Measurements from ENCODE around the gene BTN2A1. TPM values are rescaled to one million over a fixed set of nuclear protein-coding genes. Genes with fewer than 3 reads are reported as not detected.
A peak's percentile ranks its signal among the peaks of the same experiment; 100 is the strongest.
"Not testable (repeated sequence)": the region's sequence is repeated elsewhere in the genome, so short reads cannot be mapped to it uniquely, and the experiment has no call there.

The BTN2A1 gene
- total RNA-seq, 1 donor from 2014 or later, result 8.4 TPM

DNA sequence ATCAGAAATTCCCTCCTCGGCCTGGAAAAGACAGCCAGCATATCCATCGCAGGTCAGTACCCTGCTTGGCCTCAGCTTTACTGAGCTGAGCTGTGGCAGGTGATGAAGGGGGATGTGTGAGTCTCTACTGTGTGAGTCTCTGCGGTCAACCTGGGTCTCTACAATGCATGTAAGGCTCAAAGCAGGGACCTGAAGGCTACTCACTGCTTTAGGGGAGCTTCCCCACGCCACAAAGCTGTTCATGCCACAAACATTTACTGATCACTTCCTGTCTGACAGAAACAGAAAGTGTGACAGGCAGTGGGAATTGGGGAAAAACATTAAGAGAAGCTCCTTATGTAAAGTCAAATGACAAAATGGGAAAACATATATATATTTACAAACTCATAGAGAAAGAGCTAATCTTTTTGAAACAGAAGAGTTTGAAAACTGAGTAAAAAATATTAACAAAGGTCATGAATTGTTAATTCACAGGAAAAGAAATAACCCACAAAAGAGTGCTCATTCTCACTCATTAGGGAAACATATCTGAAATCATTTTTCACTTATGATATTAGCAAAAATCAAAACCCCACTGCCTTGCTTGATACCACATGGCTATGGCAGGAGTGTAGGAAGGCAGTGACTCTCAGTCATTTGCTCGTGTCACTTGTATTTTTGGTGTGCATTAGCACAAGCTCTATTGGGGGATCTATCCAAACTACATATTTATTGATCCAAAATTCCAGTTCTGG, 11.7 kb upstream of the BTN2A1 start:
- Histone ChIP-seq H3K4me1 (ENCODE audit: control insufficient read depth in 3 of 3, insufficient read depth in 3 of 3, low read length in 3 of 3) (peaks cover 0 to 4% (median 0%) of the 10 kb centered on the region in 3 donors), H3K9me3 (ENCODE audit: control insufficient read depth in 3 of 3, low read length in 3 of 3) (no peaks in the 10 kb centered on the region), H3K27me3 (ENCODE audit: control insufficient read depth in 3 of 3, insufficient read depth in 3 of 3, low read length in 3 of 3) (no peaks in the 10 kb centered on the region), H3K36me3 (ENCODE audit: control insufficient read depth in 3 of 3, insufficient read depth in 3 of 3, low read length in 3 of 3) (peaks cover 3 to 20% (median 4%) of the 10 kb centered on the region in 3 donors), H3K4me3 (ENCODE audit: low read length in 3 of 3) (no peak overlapping the region), H3K9ac (ENCODE audit: low read depth in 1 of 3, low read length in 3 of 3) (peak overlapping the region in 1 of 3 donors; percentile 5), H3K27ac (ENCODE audit: low read depth, low read length) (no peak overlapping the region)

DNA sequence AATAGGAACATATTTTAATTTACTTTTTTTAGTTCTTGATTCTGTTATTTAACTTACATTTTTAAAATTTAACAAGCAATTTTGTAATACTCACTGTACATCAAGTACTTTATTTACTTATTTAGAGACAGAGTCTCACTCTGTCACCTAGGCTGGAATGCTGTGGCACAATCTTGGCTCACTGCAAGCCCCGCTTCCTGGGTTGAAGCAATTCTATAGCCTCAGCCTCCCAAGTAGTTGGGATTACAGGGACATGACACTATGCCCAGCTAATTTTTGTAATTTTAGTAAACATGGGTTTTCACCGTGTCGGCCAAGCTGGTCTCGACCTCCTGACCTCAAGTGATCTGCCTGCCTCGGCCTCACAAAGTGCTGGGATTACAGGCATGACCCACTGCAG, 10.5 kb upstream of the BTN2A1 start:
- H3K9ac ChIP-seq (ENCODE audit: low read depth in 1 of 3, low read length in 3 of 3), result no peak overlapping the region
- no peaks in the 10 kb centered on the region for H3K27me3 ChIP-seq (ENCODE audit: control insufficient read depth in 3 of 3, insufficient read depth in 3 of 3, low read length in 3 of 3)
- H3K9me3 ChIP-seq (ENCODE audit: control insufficient read depth in 3 of 3, low read length in 3 of 3), result no peaks in the 10 kb centered on the region
- H3K4me1 ChIP-seq (ENCODE audit: control insufficient read depth in 3 of 3, insufficient read depth in 3 of 3, low read length in 3 of 3), result peaks cover 0 to 4% (median 0%) of the 10 kb centered on the region in 3 donors
- H3K4me3 ChIP-seq (ENCODE audit: low read length in 3 of 3), result no peak overlapping the region
- no peak overlapping the region for H3K27ac ChIP-seq (ENCODE audit: low read depth, low read length)
- peaks cover 3 to 20% (median 4%) of the 10 kb centered on the region in 3 donors for H3K36me3 ChIP-seq (ENCODE audit: control insufficient read depth in 3 of 3, insufficient read depth in 3 of 3, low read length in 3 of 3)

- Histone ChIP-seq H3K36me3 (ENCODE audit: control insufficient read depth in 3 of 3, insufficient read depth in 3 of 3, low read length in 3 of 3) (peaks cover 3 to 15% (median 4%) of the 10 kb centered on the region in 3 donors), H3K4me3 (ENCODE audit: low read length in 3 of 3) (no peak overlapping the region), H3K4me1 (ENCODE audit: control insufficient read depth in 3 of 3, insufficient read depth in 3 of 3, low read length in 3 of 3) (peaks cover 0 to 4% (median 0%) of the 10 kb centered on the region in 3 donors)
Measured at GRCh38 chr6:26450240-26450639, 7.5 kb upstream of the BTN2A1 start.

GRCh38 chr6:26452631-26453235, 5.0 kb upstream of the BTN2A1 start:
- H3K27ac ChIP-seq (ENCODE audit: low read depth, low read length), result no peak overlapping the region
- H3K27me3 ChIP-seq (ENCODE audit: control insufficient read depth in 3 of 3, insufficient read depth in 3 of 3, low read length in 3 of 3), result no peaks in the 10 kb centered on the region
- peaks cover 6 to 8% (median 7%) of the 10 kb centered on the region in 3 donors for H3K4me1 ChIP-seq (ENCODE audit: control insufficient read depth in 3 of 3, insufficient read depth in 3 of 3, low read length in 3 of 3)
- no peaks in the 10 kb centered on the region for H3K9me3 ChIP-seq (ENCODE audit: control insufficient read depth in 3 of 3, low read length in 3 of 3)
- H3K36me3 ChIP-seq (ENCODE audit: control insufficient read depth in 3 of 3, insufficient read depth in 3 of 3, low read length in 3 of 3), result peaks cover 0 to 13% (median 4%) of the 10 kb centered on the region in 3 donors
- no peak overlapping the region for H3K9ac ChIP-seq (ENCODE audit: low read depth in 1 of 3, low read length in 3 of 3)
- no peak overlapping the region for H3K4me3 ChIP-seq (ENCODE audit: low read length in 3 of 3)

More at GRCh38 chr6:26450240-26450639, 7.5 kb upstream of the BTN2A1 start:
- Histone ChIP-seq H3K9me3 (ENCODE audit: control insufficient read depth in 3 of 3, low read length in 3 of 3) (no peaks in the 10 kb centered on the region), H3K27me3 (ENCODE audit: control insufficient read depth in 3 of 3, insufficient read depth in 3 of 3, low read length in 3 of 3) (no peaks in the 10 kb centered on the region), H3K9ac (ENCODE audit: low read depth in 1 of 3, low read length in 3 of 3) (no peak overlapping the region), H3K27ac (ENCODE audit: low read depth, low read length) (no peak overlapping the region)

DNA sequence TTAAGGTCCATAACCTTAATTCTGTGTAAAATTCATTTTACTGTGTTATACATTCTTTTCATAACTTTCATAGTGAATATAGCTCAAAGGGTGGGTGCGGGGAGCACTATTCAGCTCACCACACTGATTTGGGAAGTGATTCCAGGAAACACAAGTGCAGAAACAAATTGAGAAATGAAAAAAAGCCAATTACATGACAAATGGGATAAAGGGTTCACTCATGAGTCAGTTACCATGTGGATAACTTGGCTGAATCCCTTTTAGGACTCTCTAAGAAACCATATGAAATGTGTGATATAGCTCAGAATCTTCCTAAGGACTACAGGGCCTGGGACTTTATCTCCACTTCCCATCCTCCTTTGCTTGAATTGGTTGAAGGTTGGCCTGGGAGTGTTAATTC, 3.1 kb upstream of the BTN2A1 start:
- peaks cover 13 to 17% (median 16%) of the 10 kb centered on the region in 3 donors for H3K4me1 ChIP-seq (ENCODE audit: control insufficient read depth in 3 of 3, insufficient read depth in 3 of 3, low read length in 3 of 3)
- H3K27me3 ChIP-seq (ENCODE audit: control insufficient read depth in 3 of 3, insufficient read depth in 3 of 3, low read length in 3 of 3), result no peaks in the 10 kb centered on the region
- H3K36me3 ChIP-seq (ENCODE audit: control insufficient read depth in 3 of 3, insufficient read depth in 3 of 3, low read length in 3 of 3), result peaks cover 3 to 7% (median 6%) of the 10 kb centered on the region in 3 donors
- H3K9me3 ChIP-seq (ENCODE audit: control insufficient read depth in 3 of 3, low read length in 3 of 3), result no peaks in the 10 kb centered on the region
- no peak overlapping the region for H3K4me3 ChIP-seq (ENCODE audit: low read length in 3 of 3)
- no peak overlapping the region for H3K9ac ChIP-seq (ENCODE audit: low read depth in 1 of 3, low read length in 3 of 3)
- no peak overlapping the region for H3K27ac ChIP-seq (ENCODE audit: low read depth, low read length)

DNA sequence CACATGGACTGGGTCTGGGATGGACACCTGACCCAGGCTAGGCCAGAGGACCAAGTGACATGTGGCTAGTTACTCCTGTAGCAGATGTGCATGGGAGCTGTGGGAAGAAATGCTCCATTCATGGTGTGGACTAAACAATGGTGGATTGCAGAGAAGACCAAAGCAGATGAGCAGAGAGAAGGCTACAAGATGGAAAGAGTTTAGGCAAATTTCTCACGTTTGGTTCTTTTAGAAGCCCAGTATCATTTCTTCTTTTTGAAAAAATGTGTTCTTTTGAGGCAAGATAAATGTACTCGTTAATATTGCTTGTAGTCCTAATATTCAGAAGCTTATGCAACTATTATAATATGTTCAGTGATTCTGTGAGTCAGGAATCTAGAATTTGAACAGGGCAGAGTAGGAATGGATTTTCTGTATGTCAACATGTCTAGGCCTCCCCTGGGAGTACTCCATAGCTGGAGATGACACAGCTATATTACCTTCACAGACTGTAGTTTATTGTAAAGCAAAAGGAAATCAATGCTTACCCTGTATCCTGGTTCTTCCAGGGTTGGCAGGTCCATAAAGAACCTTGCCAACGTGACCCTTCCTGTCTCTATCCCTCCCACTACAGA, 2.3 kb upstream of the BTN2A1 start:
- Histone ChIP-seq H3K4me3 (ENCODE audit: low read length in 3 of 3) (no peak overlapping the region), H3K9ac (ENCODE audit: low read depth in 1 of 3, low read length in 3 of 3) (no peak overlapping the region), H3K9me3 (ENCODE audit: control insufficient read depth in 3 of 3, low read length in 3 of 3) (no peaks in the 10 kb centered on the region), H3K36me3 (ENCODE audit: control insufficient read depth in 3 of 3, insufficient read depth in 3 of 3, low read length in 3 of 3) (peaks cover 10 to 11% (median 11%) of the 10 kb centered on the region in 3 donors), H3K27ac (ENCODE audit: low read depth, low read length) (no peak overlapping the region), H3K27me3 (ENCODE audit: control insufficient read depth in 3 of 3, insufficient read depth in 3 of 3, low read length in 3 of 3) (no peaks in the 10 kb centered on the region), H3K4me1 (ENCODE audit: control insufficient read depth in 3 of 3, insufficient read depth in 3 of 3, low read length in 3 of 3) (peaks cover 18 to 23% (median 19%) of the 10 kb centered on the region in 3 donors)

DNA sequence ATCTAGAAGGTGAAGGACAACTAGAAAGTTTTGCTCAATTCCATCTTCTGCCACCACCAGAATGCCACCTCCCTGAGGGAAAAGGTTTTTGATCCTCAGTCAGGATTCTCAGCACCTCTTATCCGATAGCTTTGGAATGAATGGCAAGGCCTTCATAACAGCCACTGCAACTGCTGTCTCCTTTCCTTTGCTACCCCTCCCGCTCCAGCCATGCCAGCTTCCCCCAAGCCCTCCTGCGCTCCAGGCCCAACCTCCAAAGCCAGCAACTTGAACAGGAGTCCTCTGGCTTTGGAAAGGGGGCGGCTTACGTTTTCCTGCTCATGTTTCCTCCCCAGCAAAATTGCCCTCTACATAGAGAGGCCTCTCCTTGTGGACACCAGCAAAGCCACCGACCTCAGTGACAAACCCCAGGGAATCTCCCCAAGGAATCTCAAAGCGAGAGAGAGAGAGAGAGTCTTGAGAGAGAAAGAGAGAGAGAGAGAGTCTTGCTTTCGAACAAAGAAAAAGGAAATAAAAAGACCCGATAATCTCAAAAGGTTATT, 420 bp upstream of the BTN2A1 start:
- peaks cover 12 to 20% (median 17%) of the 10 kb centered on the region in 3 donors for H3K36me3 ChIP-seq (ENCODE audit: control insufficient read depth in 3 of 3, insufficient read depth in 3 of 3, low read length in 3 of 3)

DNA sequence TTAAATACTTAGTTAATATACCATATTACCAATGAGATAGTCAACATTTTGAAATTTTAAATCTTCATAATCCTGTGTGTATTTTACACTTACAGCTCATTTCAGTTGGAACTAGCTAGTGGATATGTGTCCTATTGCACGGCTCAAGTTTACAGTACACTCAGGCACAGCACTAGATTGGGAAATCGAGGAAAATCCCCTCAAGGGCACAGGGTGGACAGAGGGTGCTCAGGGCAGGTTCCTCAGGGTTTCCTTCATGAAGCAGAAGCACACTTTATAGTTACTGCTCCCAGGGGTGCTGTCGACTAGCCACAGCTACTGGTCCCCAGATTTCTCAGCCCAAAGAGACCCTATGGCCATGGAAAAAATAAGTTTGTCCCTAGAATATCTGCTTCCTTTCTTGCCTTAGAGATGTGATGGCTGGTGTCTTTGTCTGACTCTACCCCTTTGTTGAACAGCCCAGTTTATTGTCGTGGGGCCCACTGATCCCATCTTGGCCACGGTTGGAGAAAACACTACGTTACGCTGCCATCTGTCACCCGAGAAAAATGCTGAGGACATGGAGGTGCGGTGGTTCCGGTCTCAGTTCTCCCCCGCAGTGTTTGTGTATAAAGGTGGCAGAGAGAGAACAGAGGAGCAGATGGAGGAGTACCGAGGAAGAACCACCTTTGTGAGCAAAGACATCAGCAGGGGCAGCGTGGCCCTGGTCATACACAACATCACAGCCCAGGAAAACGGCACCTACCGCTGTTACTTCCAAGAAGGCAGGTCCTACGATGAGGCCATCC, 1.5 kb downstream of the BTN2A1 start:
- Histone ChIP-seq H3K4me1 (ENCODE audit: control insufficient read depth in 3 of 3, insufficient read depth in 3 of 3, low read length in 3 of 3) (peaks cover 21 to 30% (median 26%) of the 10 kb centered on the region in 3 donors), H3K27me3 (ENCODE audit: control insufficient read depth in 3 of 3, insufficient read depth in 3 of 3, low read length in 3 of 3) (no peaks in the 10 kb centered on the region), H3K27ac (ENCODE audit: low read depth, low read length) (no peak overlapping the region), H3K9ac (ENCODE audit: low read depth in 1 of 3, low read length in 3 of 3) (peak overlapping the region; percentile 13 to 34 (median 18)), H3K4me3 (ENCODE audit: low read length in 3 of 3) (peak overlapping the region in 2 of 3 donors; percentile 44 to 96), H3K9me3 (ENCODE audit: control insufficient read depth in 3 of 3, low read length in 3 of 3) (no peaks in the 10 kb centered on the region), H3K36me3 (ENCODE audit: control insufficient read depth in 3 of 3, insufficient read depth in 3 of 3, low read length in 3 of 3) (peaks cover 20 to 37% (median 35%) of the 10 kb centered on the region in 3 donors)

More for the DNA sequence above, 420 bp upstream of the BTN2A1 start:
- no peaks in the 10 kb centered on the region for H3K9me3 ChIP-seq (ENCODE audit: control insufficient read depth in 3 of 3, low read length in 3 of 3)
- H3K9ac ChIP-seq (ENCODE audit: low read depth in 1 of 3, low read length in 3 of 3), result peak overlapping the region; percentile 89 to 95 (median 93)
- no peaks in the 10 kb centered on the region for H3K27me3 ChIP-seq (ENCODE audit: control insufficient read depth in 3 of 3, insufficient read depth in 3 of 3, low read length in 3 of 3)
- peaks cover 21 to 30% (median 26%) of the 10 kb centered on the region in 3 donors for H3K4me1 ChIP-seq (ENCODE audit: control insufficient read depth in 3 of 3, insufficient read depth in 3 of 3, low read length in 3 of 3)
- peak overlapping the region; percentile 90 to 96 (median 91) for H3K4me3 ChIP-seq (ENCODE audit: low read length in 3 of 3)
- H3K27ac ChIP-seq (ENCODE audit: low read depth, low read length), result peak overlapping the region; percentile 93

GRCh38 chr6:26461353-26461752, 3.6 kb downstream of the BTN2A1 start:
- H3K4me1 ChIP-seq (ENCODE audit: control insufficient read depth in 3 of 3, insufficient read depth in 3 of 3, low read length in 3 of 3), result peaks cover 21 to 30% (median 26%) of the 10 kb centered on the region in 3 donors
- H3K9me3 ChIP-seq (ENCODE audit: control insufficient read depth in 3 of 3, low read length in 3 of 3); H3K4me3 ChIP-seq (ENCODE audit: low read length in 3 of 3); H3K27me3 ChIP-seq (ENCODE audit: control insufficient read depth in 3 of 3, insufficient read depth in 3 of 3, low read length in 3 of 3); H3K27ac ChIP-seq (ENCODE audit: low read depth, low read length); H3K9ac ChIP-seq (ENCODE audit: low read depth in 1 of 3, low read length in 3 of 3): not testable (repeated sequence)
- peaks cover 41 to 58% (median 56%) of the 10 kb centered on the region in 3 donors for H3K36me3 ChIP-seq (ENCODE audit: control insufficient read depth in 3 of 3, insufficient read depth in 3 of 3, low read length in 3 of 3)
